Activated naive CD4-positive, alpha-beta T cell treated with anti-CD3 and anti-CD28 coated beads for 36 hours (primary cell): ENCODE measurements around the gene CPOX. TPM values are rescaled to one million over a fixed set of nuclear protein-coding genes. Genes with fewer than 3 reads are reported as not detected.
"Not testable (repeated sequence)": the region's sequence is repeated elsewhere in the genome, so short reads cannot be mapped to it uniquely, and the experiment has no call there.

Experiments used
- CTCF ChIA-PET: fragments of 350-600 bp; sonication (Branson Sonifier 250); formaldehyde crosslinking; loops from one replicate; lab custom pipeline; 2021; ENCODE audit warnings: antibody characterized with exemption; lab: Charles Lee
- DNase-seq: peaks from one replicate; pipeline ENCODE4 v3.0.0-alpha.2; 2020
- H3K27ac Mint-ChIP-seq: one replicate; pipeline ENCODE4 v1.8.0; 2021; ENCODE audit warnings: mild to moderate bottlenecking, mixed read lengths
- H3K27me3 Mint-ChIP-seq: one replicate; pipeline ENCODE4 v1.8.0; 2021; ENCODE audit warnings: low read depth, mixed read lengths
- H3K36me3 Mint-ChIP-seq: one replicate; pipeline ENCODE4 v1.8.0; 2021; ENCODE audit warnings: low read depth, mixed read lengths
- H3K4me1 Mint-ChIP-seq: one replicate; pipeline ENCODE4 v1.8.0; 2021; ENCODE audit warnings: low read depth, mixed read lengths
- H3K4me3 Mint-ChIP-seq: one replicate; pipeline ENCODE4 v1.8.0; 2021; ENCODE audit warnings: mild to moderate bottlenecking, moderate library complexity, mixed read lengths
- H3K9me3 Mint-ChIP-seq: one replicate; pipeline ENCODE4 v1.8.0; 2021; ENCODE audit warnings: mixed read lengths
- intact Hi-C: fragments of 100-400 bp; cut with micrococcal nuclease; formaldehyde crosslinking; loops from one replicate; pipeline ENCODE4 v1.15.1; 2023
- total RNA-seq, 2 experiments: library from RNA; stranded (reverse); gene quantifications; one replicate each; pipeline ENCODE4 v1.2.3, GENCODE V29; 2021

Gene CPOX
- total RNA-seq, 2 experiments from 2014 or later = 22.0 to 22.3 TPM

GRCh38 chr3:98573181-98573728, 20.2 kb downstream of the CPOX start:
- CTCF ChIA-PET = interaction anchor here (0.7 to 1.9 kb wide), 15 partner anchors 8 to 534 kb away, joined by 3 to 8 read pairs (median 4); no protein-coding TSS in a partner anchor
- intact Hi-C loops = loop anchor here (1.0 to 10.0 kb wide), 5 partner anchors 51 to 534 kb away; partner anchors contain the start of gene CLDND1
- Mint-ChIP-seq H3K27me3 (no peaks in the 10 kb centered on the region), H3K27ac (peak overlapping the region; percentile 47), H3K36me3 (peaks cover 22% of the 10 kb centered on the region), H3K9me3 (peaks cover 1% of the 10 kb centered on the region), H3K4me3 (no peak overlapping the region), H3K4me1 (peaks cover 19% of the 10 kb centered on the region)
- no peak for DNase-seq

GRCh38 chr3:98568402-98568801, 25.0 kb downstream of the CPOX start:
- intact Hi-C loops = no loop called here
- no peak for DNase-seq
- Mint-ChIP-seq H3K27me3 (no peaks in the 10 kb centered on the region), H3K9me3 (no peaks in the 10 kb centered on the region), H3K36me3 (peaks cover 1% of the 10 kb centered on the region), H3K4me1 (peaks cover 49% of the 10 kb centered on the region), H3K27ac (no peak overlapping the region), H3K4me3 (no peak overlapping the region)
- CTCF ChIA-PET = interaction anchor here (0.7 to 1.0 kb wide), 2 partner anchors 10 to 65 kb away, joined by 3 read pairs; no protein-coding TSS in a partner anchor

GRCh38 chr3:98567666-98568270, 25.6 kb downstream of the CPOX start:
- DNase-seq = no peak
- H3K9me3 Mint-ChIP-seq = no peaks in the 10 kb centered on the region
- H3K27ac Mint-ChIP-seq = no peak overlapping the region
- CTCF ChIA-PET = interaction anchor here (0.7 to 1.0 kb wide), 2 partner anchors 9 to 64 kb away, joined by 3 read pairs; no protein-coding TSS in a partner anchor
- intact Hi-C loops = no loop called here
- peaks cover 50% of the 10 kb centered on the region for H3K4me1 Mint-ChIP-seq
- H3K36me3 Mint-ChIP-seq = peaks cover 1% of the 10 kb centered on the region
- no peak overlapping the region for H3K4me3 Mint-ChIP-seq
- no peaks in the 10 kb centered on the region for H3K27me3 Mint-ChIP-seq

- Mint-ChIP-seq H3K4me1 (peaks cover 59% of the 10 kb centered on the region), H3K36me3 (peaks cover 1% of the 10 kb centered on the region), H3K27ac (no peak overlapping the region), H3K9me3 (no peaks in the 10 kb centered on the region), H3K27me3 (no peaks in the 10 kb centered on the region), H3K4me3 (no peak overlapping the region)
- CTCF ChIA-PET = interaction anchor here (1.1 to 1.4 kb wide), 5 partner anchors 8 to 43 kb away, joined by 3 to 12 read pairs (median 3); partner anchors contain the start of gene CLDND1
- intact Hi-C loops = loop anchor here (1.0 kb wide), 4 partner anchors 9 to 47 kb away; partner anchors contain the start of gene CPOX
- DNase-seq = no peak
Observed at GRCh38 chr3:98565843-98566242, 27.6 kb downstream of the CPOX start.

- intact Hi-C loops = loop anchor here (1.0 kb wide), 4 partner anchors 8 to 46 kb away; partner anchors contain the start of gene CPOX
- CTCF ChIA-PET = interaction anchor here (1.3 to 1.4 kb wide), 3 partner anchors 9 to 42 kb away, joined by 3 to 12 read pairs (median 4); partner anchors contain the start of gene CLDND1
- H3K4me3 Mint-ChIP-seq = no peak overlapping the region
- H3K27ac Mint-ChIP-seq = no peak overlapping the region
- peaks cover 1% of the 10 kb centered on the region for H3K36me3 Mint-ChIP-seq
- DNase-seq = no peak
- H3K9me3 Mint-ChIP-seq = no peaks in the 10 kb centered on the region
- H3K27me3 Mint-ChIP-seq = no peaks in the 10 kb centered on the region
- H3K4me1 Mint-ChIP-seq = peaks cover 63% of the 10 kb centered on the region
Observed at GRCh38 chr3:98565237-98565643, 28.2 kb downstream of the CPOX start.

- no peak overlapping the region for H3K4me3 Mint-ChIP-seq
- intact Hi-C loops = loop anchor here (1.0 kb wide), 4 partner anchors 7 to 45 kb away; partner anchors contain the start of gene CPOX
- no peak for DNase-seq
- H3K27me3 Mint-ChIP-seq = no peaks in the 10 kb centered on the region
- CTCF ChIA-PET = interaction anchor here (0.7 to 1.4 kb wide), 5 partner anchors 8 to 41 kb away, joined by 3 to 12 read pairs (median 4); partner anchors contain the start of gene CLDND1
- peaks cover 4% of the 10 kb centered on the region for H3K9me3 Mint-ChIP-seq
- H3K27ac Mint-ChIP-seq = no peak overlapping the region
- H3K4me1 Mint-ChIP-seq = peaks cover 63% of the 10 kb centered on the region
- H3K36me3 Mint-ChIP-seq = no peaks in the 10 kb centered on the region
Observed at GRCh38 chr3:98564282-98565005, 29.0 kb downstream of the CPOX start.

- no peak for DNase-seq
- Mint-ChIP-seq H3K4me3 (no peak overlapping the region), H3K27ac (no peak overlapping the region), H3K4me1 (peaks cover 68% of the 10 kb centered on the region), H3K36me3 (no peaks in the 10 kb centered on the region), H3K27me3 (peaks cover 2% of the 10 kb centered on the region), H3K9me3 (peaks cover 4% of the 10 kb centered on the region)
- intact Hi-C loops = no loop called here
- CTCF ChIA-PET = interaction anchor here (0.7 to 1.4 kb wide), 2 partner anchors 9 to 71 kb away, joined by 3 to 5 read pairs; no protein-coding TSS in a partner anchor
Observed at GRCh38 chr3:98563661-98564281, 29.6 kb downstream of the CPOX start.

GRCh38 chr3:98561727-98562521, 31.5 kb downstream of the CPOX start:
- Mint-ChIP-seq H3K9me3 (peaks cover 4% of the 10 kb centered on the region), H3K4me3 (no peak overlapping the region), H3K27me3 (peaks cover 2% of the 10 kb centered on the region), H3K4me1 (peaks cover 77% of the 10 kb centered on the region), H3K27ac (no peak overlapping the region), H3K36me3 (no peaks in the 10 kb centered on the region)
- intact Hi-C loops = no loop called here
- CTCF ChIA-PET = interaction anchor here (1.1 to 1.7 kb wide), 2 partner anchors 12 to 219 kb away, joined by 3 to 6 read pairs; no protein-coding TSS in a partner anchor
- DNase-seq = peak; percentile 37

- CTCF ChIA-PET = interaction anchor here (1.7 kb wide), 1 partner anchor 13 kb away, joined by 6 read pairs; no protein-coding TSS in a partner anchor
- intact Hi-C loops = no loop called here
Observed at GRCh38 chr3:98560911-98561310, 32.5 kb downstream of the CPOX start.

GRCh38 chr3:98559769-98560168, 33.6 kb downstream of the CPOX start:
- not testable (repeated sequence) for H3K27me3 Mint-ChIP-seq, DNase-seq, H3K9me3 Mint-ChIP-seq, H3K36me3 Mint-ChIP-seq, H3K27ac Mint-ChIP-seq, H3K4me3 Mint-ChIP-seq
- intact Hi-C loops = loop anchor here (5.0 kb wide), 2 partner anchors 587 to 1843 kb away; partner anchors contain the start of genes LNP1, RIOX2 and TOMM70
- H3K4me1 Mint-ChIP-seq = peaks cover 78% of the 10 kb centered on the region
- CTCF ChIA-PET = interaction anchor here (1.0 kb wide), 1 partner anchor 23 kb away, joined by 3 read pairs; no protein-coding TSS in a partner anchor

More at GRCh38 chr3:98560911-98561310, 32.5 kb downstream of the CPOX start:
- no peak overlapping the region for H3K27ac Mint-ChIP-seq
- no peak for DNase-seq
- peaks cover 78% of the 10 kb centered on the region for H3K4me1 Mint-ChIP-seq
- no peaks in the 10 kb centered on the region for H3K36me3 Mint-ChIP-seq
- peaks cover 4% of the 10 kb centered on the region for H3K9me3 Mint-ChIP-seq
- peaks cover 2% of the 10 kb centered on the region for H3K27me3 Mint-ChIP-seq
- H3K4me3 Mint-ChIP-seq = no peak overlapping the region
